Stimulated activated CD4-positive, alpha-beta T cell treated with anti-CD3 and anti-CD28 coated beads, Interleukin-15, amount 100 ng/mL, for 1 hour (primary cell): ENCODE results near the gene MCIDAS.

Source experiments
- DNase-seq, 2 donors: peaks; one replicate each; pipeline ENCODE4 v3.0.0-alpha.2; 2020; ENCODE audit warnings: low read depth in 1 of 2, low spot score in 1 of 2

MCIDAS gene

DNA sequence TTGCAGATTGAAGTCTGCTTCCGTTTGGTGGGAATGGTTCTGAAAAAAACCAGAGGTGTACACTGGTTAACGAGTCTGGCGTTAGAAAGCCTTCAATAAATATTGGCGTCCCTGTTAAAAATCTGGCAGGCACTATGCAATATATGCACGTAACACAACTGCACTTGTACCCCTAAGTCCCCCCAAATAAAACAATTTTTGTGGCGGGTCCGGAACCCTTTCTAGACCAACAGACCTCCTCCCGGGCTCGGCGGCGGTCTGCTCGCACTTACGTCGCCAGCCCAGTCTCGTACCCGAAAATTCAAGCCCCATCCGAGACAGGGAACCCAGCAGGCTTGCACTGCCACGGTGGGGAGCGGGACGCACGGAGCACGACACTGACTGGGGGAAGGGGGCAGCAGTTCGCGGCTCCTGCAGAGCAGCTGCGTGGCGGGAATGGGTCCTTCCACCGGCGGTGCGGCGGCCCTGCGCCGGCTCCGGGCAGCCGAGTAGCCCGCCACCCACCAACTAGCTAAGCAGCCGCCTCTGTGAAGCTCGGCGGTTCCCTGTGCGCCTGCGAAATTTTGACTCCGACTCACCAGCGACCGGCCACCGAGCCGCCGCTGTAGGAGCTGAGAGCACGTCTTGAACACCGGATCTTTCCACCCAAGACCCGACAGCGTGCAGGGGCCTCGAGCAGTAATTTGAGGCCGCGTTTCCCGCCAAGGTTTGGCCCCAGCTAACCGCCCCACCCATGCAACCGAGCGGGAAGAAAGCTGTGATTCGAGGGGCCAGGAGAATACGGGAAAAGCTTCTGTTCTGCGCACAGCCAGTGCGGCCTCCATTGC is 3.9 kb downstream of the MCIDAS start:
- no peak for DNase-seq

DNA sequence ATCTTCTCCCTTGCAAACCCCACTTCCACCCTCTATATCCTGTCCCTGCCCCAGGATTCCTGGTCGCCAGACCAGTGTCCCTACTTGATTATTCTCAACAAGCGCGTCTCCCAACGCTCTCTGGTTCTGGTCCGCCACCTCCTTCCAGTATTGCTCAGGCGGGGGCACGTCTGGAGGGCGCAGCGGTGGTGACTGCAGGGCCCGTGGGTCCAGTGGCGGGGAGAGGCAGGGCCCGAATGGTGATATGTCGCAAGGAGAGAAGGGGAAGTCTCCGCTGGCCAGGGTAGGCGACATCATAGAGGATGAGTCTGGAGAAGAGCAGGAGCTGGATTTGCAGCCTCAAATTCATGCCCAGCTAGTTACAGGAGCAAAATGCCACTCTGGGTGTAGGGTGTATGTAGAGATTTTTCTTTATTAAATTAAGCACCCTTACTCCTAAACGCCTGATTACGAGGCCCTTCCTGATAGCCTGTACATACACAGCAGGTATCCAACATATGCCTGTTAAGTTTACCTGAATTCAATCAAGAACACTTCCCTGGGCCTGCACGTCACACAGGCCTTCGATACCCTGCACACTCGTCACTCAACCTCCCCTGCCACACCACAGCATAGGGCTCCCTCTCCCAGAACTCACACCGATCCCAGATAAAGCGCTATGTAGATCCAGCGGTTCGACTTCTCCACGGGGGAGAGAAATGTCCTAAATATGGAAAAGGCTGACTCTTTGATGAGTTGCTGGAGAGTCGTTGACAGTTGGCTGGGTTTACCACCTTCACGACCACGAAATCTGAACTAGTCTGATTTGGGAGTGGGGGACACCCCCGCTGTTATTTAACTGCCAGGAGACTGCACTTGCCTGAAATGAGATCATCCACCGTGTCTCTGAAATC is 4.8 kb downstream of the MCIDAS start:
- DNase-seq, result no peak

DNA sequence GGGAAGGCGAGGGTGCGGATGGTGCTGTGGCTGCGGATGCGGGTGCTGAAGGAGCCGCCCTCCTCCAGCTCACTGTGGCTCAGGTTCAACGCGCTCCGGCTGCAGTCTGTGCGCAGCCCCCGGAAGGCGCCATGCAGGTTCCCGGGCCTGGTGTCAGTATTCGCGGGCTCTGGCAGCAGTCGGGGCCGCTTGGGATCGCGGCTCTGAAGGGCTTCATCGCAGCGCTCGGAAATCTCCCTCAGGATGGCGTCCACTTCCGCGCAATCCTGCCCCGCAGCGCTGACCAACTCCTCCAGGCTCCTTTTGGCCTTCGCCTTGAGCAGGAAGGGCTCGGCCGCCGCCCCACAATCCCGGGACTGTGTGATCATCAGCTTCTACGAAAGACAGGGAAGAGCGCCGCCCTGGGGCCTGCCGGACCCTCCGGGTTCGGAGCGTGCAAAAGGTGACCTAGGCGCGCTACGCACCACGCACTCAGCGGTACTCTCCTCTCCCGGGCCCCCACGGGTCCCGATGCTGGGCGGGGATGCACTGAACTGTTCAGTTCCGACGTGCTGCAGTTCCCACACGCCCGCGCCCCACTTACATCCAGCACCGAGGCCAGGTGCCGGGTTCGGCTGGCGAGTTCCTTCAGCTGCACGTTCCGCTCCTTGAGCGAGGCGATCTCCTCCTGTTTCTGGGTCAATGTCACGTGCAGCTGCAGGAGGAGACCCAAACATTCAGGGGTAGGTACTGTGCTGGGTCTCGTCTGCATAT is 6.5 kb downstream of the MCIDAS start:
- DNase-seq, result no peak

DNA sequence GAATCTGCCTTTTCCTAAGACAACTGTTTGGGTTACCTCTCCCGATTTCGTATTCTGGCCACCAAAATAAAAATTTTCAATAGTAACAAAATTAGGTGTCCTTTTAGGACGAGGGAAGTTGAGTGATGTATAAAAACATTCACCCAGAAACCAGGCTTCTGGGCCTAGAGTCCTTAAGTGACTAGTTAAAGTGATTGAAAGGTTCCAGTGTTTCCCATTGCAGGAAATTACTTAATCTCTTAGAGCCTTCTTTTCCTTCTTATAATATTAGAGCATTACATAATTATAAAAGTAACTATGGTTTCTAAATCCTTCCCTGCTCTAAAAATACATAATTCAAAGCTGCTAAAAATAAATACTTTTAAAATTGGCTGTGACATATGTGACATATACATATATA is 7.3 kb downstream of the MCIDAS start:
- no peak for DNase-seq

DNA sequence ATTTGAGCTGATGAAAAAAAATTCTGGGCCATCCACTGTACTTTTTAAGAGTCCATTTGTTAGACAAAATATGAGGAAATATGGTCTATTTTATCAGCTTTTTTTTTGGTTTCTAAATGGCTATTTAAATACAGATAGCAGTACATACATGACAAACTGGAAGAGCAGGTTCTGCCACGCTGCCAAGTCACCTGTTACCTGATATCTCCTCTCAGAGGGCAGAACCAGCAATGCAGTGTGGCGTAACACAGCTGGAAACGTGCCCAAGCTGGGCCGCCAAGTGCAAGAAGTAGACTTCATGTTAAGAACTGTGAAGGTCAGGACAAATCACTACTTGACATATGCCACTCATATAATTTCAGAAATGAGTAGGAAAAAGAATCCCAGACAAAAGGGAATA is 8.1 kb downstream of the MCIDAS start:
- no peak for DNase-seq

DNA sequence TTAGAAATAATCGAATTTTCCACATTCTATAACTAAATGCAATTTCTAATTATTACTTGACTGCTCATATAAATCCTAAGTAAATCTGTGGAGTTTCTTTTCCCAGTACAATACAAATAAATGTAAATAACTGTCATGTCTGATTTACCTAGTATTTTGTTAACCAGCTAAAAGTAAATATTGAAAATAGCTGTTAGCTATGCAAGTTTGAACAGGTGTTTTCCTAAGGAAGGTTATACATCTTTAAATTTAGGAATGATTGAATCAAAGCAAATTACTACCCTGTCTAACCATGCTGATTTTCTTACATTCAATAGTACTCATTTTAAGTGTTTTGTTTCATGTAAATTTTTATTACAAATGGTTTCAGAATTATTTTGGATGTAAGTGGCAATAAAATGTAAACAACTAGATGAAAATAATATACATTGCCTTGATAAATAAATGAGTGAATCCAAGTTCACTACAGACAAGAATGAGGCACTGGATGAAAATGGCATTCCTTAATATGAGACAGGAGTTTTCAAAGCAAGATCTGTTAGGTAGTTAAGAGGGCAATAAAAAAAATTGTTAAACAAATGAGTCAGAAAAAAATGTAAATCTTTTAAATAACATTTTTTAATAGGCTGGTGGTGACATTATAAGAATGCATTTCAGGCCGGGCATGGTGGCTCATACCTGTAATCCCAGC is 15.8 kb downstream of the MCIDAS start:
- no peak for DNase-seq

DNA sequence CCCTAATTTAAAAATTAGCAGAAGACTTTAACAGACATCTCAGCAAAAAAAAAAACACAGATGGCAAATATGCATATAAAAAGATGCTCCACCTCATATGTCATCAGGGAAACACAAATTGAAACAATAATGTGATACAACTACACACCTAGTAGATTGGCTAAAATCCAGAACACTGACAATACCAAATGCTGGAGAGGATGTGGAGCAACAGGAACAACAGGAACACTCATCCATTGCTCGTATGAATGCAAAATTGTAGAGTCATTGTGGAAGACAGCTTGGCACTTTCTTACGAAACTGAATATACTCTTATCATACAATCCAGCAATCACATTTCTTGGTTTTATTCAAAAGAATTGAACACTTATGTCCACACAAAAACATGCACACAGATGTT is 22.1 kb downstream of the MCIDAS start:
- DNase-seq, result no peak

DNA sequence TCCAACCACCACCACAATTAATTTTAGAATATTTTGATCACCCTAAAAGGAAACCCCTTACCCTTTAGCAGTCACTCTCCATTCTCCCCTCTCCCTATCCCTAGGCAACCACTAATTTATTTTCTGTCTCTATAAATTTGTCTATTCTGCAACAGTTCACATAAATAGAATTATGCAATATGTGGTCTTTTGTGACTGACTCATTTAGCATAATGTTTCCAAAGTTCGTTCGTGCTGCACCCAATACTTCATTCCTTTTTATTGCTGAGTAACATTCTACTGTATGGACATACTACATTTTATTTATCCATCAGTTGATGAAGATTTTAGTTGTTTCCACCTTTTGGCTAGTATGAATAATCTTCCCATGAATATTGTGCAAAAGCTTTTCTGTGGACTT is 36.0 kb downstream of the MCIDAS start:
- DNase-seq, result no peak

DNA sequence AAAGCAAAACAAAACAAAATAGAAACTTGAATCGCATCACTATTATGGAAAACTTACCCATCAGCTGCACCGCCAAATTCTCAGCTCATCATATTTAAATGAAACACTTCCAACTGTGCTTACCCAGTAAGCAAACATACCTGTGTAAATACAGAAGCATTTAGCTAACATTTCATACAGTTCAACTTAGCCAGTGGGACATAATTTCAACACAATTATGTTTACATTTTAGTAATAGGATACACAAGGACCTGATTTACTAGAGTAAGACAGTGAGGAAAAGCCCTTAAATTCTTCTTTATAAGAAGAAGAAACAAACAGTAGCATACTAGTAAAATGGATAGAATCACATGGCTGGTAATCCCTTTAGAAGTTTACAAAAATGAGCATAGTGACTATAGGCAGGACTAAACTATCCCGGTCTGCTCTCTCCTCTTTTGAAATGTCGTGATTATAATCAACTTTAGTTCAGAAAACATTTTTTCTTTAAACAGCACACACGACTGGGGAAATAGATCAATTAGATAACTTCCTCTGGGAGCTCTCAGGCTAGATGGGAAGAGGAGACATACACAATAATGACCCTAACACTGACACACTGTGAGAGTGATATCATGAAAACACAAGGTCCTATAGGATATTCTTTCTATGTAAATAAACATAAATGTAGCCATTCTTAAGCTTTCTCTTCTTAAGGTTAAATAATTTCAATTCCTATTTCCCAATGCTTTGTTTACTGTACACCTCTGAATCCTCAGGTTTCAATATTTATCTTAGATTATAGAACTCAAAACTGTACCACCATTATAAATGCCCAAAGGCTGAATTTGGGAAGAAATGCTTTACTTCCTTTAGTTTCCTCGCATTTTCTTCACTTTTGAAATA is 38.2 kb downstream of the MCIDAS start:
- DNase-seq, result no peak

DNA sequence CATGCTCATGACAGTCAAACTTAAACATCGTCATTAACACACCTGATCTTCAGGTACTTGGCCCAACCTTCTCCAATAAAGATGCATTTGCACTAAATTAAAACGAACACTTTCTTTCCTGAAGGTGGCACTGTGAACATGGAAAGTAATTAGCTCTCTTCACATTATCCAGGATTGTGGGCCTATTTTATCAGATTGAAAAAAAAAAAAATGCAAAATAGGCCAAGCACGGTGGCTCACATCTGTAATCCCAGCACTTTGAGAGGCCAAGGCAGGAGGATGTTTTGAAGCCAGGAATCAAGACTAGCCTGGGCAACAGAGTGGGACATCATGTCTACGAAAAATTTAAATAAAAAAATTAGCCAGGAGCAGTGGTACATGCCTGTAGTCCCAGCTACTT is 39.7 kb downstream of the MCIDAS start:
- DNase-seq, result no peak

DNA sequence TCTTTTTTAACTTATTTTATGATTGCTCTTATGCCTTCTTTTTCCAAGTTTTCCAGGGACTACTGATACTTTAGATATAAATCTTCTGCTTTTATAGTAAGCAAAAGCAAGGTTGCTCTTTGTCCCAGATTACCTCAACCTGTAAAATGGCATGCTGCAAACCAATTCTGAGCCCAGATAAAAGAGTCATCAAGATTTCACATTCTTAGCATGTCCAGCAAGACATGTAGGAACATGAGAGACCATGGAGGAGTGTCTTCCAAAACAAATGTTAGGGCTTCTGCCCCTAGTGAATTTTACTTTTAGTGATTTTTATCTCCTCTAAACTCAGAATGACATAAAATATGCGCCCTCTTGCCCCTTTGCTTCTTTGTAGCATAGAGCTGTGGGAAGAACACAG is 47.1 kb downstream of the MCIDAS start:
- no peak for DNase-seq

DNA sequence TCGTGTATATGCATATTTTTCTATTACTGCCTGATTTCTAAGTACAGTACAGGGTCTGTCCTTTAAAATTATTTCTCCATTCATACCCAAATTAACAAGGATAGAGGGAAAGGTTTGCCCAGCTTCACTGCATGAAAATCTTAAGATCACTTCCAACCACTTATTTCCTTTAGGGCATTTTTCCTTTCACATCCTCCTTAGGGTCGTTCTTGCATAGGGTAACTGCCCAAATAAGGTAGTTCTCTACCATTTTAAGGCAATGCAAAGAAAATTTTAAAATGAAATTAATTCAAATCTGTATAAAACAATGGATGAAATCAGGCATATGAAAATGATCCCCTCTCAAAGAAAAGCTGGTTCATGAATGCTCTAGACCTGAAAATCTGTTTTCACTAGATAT is 50.0 kb downstream of the MCIDAS start:
- DNase-seq, result no peak

DNA sequence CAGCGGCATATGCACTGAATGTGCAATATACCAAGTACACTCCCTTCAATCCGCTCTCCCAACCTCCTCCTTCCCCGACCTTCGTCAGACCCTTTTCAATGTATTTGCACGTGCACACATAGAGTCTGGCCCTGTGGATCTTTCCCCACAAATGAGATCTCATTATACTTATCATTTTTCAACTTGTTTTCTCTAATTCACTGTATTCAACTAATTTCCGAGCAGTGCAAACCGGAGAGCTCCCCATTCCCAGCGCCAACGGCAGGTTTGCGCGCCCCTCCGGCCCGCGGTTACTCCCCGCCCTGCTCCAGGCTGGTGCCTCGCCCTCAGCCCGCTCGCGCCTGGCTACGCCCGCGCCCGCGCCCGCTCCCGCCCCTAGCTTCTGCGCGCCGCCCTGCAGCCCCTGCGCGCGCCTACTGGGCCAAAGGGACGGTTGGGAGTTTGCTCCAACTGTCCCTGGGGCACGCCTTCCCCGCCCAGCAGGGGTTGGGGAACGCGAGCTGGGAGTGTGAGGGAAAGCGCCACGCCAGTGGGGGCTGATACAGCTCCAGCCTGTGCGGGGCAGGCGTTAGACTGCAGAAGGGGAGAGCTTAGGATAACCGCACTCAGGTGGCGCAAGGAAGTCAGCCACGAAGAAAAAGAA is 50.8 kb downstream of the MCIDAS start:
- DNase-seq, result no peak

DNA sequence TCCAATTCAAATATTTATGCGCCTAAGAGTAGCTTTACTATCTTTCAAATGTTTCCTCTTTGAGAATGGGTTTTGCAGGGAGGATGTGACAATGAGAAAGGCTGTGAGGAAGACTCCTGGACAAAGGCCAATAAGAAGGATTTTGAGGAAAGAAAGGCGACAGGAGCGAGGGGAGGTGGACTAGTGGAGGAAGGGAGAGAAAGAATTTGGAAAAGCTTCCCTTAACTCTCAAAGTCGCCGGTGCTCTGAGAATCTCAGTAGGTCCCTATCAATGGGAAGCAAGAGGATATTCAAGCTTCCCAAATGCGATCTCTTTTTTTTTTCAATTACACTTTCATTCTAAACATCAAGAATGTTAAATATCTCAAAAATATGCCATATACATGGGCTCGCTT is 51.3 kb downstream of the MCIDAS start:
- DNase-seq, result no peak

DNA sequence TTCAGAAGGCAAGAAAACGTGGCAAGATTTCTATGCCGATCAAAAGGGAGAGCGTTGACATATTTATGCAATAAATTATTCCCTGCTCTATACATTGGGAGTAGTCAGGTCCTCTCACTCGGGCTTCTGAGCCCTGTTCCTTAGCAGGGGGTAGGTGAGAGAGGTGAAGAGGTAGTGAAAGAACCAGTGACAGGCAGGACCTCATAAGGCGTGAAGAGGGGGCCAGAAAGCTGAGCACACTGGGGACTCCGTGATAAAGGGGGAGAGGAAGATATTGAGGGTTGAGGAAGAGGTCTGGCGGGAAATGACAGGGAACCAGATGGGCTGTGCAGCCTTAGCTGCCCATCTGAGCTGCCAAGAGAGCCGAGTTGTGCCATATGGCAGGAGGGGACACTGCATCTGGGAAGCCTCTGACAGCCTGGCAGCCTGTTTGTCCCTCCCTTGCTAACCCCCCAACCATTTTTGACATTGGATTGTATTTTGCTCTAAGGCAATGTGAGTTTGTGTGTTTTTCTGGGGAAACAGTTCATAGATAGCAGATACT is 53.4 kb downstream of the MCIDAS start:
- no peak for DNase-seq

DNA sequence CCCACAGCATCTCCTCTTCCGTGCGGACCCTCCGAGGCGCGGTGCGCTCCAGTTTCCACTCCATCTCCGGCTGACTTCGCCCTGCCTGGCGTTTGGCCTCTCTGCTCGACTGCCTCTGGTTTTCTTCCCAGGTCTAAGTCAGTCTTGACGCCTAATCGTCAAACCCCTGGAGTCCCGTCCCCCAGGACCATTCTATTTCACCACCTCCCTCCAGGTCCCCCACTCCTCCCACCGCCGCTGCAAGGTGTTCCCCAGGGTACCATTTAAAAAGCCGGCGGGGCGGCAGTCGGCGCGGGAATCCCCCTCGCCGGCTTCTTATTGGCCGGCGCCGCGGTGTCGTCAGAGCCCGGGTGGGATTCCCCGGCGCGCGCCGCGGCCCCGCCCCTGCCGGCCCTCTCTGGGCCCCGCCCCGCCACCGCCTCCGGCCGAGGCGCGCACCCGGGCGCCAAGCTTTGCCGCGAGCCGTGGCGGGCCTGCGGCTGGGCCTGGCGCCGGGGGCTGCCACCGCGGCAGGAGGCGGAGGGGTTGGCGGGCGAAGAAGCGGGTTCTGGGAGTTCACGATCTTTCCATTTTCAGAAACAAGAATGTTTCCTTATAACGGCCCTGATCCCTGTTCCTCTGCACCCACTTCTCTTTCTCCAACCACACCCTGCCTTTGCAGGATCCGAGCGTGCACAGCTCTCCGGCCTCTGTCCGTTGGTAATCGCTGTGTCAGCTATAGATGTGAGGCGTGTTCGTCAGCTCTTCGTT is 54.0 kb downstream of the MCIDAS start, which contains the start of gene CDC20B:
Gene CDC20B, minus strand, starts transcription at position 241 of the 750 bp plus-strand sequence. Its CDS starts 177 bp downstream, at position 64.
- peak; percentile 45 to 76 for DNase-seq

DNA sequence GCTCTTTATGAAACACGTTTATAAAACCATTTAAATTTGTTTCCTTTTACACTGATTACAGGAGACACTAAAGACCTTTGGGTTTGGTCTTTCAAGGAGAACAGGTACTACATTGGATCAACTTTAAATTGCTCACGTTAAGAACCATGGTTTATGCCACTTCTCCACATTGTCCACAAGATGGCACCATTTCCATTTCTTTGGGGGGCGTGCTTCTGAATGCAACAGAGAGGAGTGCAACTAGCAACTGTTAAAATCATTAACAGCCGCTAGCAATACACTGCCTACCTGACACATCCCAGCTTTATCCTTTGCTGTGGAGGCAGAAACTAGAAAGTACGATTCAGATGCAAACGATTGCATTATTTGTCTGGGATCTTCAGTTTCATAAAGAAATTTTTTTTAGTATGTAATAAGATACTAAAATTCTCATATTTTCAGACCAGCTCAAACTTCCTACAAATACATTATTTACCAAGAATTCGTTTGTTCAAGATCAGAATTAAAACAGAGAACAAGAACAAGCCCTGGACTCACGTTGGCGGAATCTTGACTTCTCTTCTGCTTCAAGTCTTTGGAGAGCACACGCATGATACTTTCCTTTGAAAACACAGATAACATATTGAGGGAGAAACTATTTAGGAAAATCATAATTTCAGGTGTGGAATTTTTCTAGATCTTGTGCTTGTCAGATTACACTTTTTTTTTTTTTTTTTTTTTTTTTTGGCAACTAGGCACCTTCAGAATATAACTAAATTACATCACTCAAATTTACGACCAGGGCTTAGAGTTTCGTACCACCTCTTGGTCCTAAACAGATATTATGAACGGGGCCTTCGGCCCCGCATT is 54.8 kb downstream of the MCIDAS start:
- peak in 1 of 2 donors; percentile 27 for DNase-seq
